COR-L47 (cell line): Measurements from ENCODE around the gene RABGGTA.

Source experiments
- DNase-seq: peaks from one replicate; lab custom pipeline; 2025; lab: John Stamatoyannopoulos, UW

The RABGGTA gene

DNA sequence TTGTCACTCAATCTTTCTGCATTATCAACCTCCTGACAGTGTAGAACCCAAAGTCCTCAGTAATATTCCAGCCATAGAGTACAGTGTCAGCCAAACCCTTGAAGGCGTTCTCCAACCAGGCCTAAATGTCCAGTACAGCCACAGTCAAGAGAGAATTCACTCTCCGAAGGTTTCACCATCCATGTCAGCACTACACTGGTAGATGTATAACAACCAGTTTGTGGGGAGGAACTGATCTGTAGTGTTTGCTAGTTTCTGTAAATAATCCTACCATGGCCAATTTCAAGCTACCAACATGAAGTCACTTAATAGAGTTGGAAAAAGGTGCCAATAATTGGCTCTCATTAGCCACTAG is 55.1 kb downstream of the RABGGTA start:
- no peak for DNase-seq
